HG03196 (cell line): ENCODE data around the gene CCDC61.

ENCODE experiments used
- ATAC-seq: cut with Tn5 transposase; IDR thresholded peaks from one replicate; pipeline ENCODE4 v1.9.1; 2021; ENCODE audit not compliant: unreplicated experiment

Gene CCDC61

DNA sequence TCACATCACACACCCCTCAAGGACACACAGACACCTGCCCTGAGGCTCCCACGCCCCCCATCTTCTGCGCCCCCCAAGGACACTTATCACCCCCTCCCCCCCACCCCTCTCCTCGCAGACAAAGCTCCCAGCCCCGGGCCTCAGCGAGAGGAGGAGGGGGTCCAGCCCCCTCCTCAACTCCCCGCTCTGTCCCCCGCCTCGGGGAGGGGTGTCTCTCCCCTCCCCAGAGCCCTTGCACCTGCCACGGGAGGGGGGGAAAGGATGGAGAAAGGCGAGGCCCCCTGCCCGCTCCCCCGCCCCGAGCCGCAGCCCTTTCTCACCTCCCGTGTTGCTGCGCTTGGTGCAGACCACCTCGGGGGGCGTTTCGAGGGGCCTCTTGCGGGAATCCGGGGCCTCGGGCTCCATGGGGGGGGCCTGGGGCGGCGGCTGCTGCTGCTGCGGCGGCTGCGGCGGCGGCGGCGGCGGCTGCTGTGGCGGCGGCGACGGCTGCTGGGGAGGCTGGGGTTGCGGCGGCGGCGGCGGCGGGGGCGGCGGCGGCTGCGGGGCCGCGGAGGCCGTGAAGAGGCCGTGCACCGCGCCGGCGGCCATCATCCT, 22.2 kb upstream of the CCDC61 start:
- no peak for ATAC-seq

DNA sequence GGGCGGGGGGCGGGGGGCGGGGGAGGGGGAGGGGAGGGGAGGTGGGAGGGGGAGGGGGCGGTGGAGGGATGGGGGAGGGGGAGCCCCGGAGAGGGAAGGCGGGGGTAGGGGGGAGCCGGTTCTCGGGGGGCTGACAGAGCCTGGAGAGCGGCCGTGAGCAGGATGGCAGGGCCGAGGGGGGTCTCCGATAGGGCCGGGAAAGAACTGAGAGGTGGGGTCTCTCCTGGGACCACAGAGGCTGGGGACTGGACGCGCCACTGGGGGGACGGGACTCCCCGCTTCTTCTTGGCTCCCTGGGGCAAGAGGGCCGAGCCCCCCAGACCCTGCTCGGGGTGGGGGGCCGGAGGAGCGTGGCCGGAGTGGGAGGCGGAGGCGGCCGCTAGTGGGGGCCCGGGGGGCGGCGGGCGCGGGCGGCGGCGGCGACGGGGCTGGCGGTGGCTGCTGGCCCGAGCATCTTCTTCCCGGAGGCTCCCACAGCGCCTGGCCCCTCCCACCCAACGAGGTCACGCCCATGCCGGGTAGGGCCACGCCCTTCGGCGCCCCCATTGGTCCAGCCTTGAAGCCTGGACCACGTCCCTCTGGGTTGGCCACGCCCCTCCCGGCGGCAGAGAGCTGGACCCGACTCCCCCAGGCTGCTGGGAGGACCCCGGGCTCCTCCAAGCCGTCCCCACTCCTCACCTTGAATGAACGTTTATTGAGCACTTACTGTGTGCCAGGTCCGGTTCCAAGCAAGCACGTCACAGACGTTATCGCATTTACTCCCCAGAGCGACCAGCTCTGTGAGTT, 21.5 kb upstream of the CCDC61 start, which contains the start of gene NOVA2:
TSS of gene NOVA2 (minus strand) at position 313 of the 786 bp plus-strand sequence. CDS start 514 bp downstream, outside the sequence.
- no peak for ATAC-seq

DNA sequence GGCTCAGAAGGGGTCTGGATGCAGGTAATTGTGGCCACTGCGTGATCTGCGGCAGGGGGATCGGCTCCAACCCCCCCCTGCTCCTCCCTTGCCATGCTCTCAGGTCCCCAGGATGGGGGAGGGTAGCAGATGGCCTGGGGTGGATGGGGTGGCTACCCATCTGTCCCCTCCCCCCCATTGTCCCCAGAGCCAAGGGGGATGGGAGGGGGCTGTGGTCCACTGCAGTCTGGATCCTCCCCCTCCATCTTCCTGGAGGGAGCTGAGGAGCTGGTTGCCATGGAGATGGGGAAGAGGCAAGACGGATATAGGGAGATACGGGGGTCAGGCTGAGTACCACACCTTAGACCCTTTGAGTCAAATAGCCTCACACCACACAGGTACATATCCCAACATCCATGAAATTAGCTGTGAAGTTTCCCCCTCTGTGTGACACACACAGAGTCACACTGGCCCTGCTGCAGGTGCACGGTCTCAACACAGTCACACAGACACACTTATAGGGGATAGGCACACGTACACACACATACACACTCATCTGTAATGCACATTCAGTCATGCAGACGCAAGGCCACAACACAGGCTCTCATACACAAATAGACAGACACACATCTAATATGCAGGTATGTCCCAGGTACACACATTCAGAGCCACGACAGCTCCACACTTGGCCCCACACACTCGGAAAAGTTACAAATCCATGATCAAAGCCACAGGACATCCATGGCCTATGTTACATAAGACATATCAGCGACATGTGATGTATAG, 19.8 kb upstream of the CCDC61 start:
- no peak for ATAC-seq

DNA sequence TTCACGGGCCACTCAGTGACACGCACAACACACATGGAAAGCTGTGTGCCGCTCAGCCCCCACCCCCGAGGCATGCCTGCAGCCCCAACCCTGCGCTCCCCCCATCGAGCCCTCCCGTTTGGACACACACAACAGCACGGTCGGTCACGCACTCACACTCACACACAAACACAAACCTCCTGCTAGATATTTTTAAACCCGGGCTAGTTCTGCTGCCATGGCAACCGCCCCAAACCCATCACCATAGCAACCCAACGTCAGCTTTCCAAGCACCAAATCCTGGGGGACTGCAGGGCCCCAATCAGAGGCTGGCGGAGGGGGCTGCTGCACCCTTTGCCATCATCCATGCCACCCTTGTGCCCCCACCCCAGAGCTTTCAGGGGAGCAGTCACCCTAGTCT, 19.1 kb upstream of the CCDC61 start:
- ATAC-seq = no peak

DNA sequence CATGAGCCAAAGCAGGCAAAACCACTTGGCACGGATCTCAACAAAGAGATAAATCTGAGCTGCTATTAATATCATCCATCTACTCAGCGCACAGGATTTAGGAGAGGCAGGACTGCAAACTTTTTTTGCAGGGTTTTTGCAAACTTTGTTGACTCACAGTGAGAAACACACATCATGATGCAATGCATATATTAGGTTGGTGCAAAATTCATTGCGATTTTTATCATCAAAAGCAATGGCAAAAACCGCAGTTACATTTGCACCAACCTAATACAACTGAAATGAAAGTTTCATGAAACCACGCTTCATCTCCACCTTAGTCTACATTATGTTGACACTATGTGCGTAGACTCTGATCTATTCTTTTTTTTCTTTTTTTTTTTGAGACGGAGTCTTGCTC, 17.1 kb upstream of the CCDC61 start:
- ATAC-seq = no peak

DNA sequence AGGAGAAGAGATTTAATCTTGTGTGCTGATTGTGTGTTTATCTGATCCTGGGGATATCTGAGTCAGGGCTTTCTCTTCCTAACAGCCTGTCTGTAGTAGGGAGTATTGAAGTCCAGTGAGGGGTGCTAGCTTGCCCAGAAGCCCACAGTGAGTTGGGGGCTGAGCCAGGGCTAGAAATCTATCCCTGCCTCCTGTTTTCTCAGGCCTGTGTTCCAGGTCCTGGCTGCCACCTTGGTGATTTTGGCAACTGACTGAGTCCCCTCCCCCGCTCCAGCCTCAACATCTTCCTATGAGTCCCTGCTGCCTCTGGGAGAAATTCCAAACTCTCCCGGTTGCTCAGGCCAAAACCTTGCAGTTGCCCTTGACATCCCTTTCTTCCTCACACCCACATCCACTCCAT, 13.9 kb upstream of the CCDC61 start:
- ATAC-seq = no peak

DNA sequence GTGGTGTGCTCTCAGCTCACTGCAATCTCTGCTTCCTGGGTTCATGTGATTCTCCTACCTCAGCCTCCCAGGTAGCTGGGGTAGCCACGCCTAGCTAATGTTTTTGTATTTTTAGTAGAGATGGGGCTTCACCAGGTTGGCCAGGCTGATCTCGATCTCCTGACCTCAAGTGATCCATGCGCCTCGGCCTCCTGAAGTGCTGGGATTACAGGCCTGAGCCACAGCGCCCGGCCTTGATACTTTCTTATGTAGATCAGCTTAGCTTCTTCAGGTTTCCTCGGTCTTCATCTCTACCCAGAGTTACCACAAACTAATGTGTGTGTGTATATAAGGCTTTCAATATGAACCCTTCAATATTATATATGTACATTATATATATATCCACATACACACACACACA, 9.9 kb upstream of the CCDC61 start:
- ATAC-seq = no peak

DNA sequence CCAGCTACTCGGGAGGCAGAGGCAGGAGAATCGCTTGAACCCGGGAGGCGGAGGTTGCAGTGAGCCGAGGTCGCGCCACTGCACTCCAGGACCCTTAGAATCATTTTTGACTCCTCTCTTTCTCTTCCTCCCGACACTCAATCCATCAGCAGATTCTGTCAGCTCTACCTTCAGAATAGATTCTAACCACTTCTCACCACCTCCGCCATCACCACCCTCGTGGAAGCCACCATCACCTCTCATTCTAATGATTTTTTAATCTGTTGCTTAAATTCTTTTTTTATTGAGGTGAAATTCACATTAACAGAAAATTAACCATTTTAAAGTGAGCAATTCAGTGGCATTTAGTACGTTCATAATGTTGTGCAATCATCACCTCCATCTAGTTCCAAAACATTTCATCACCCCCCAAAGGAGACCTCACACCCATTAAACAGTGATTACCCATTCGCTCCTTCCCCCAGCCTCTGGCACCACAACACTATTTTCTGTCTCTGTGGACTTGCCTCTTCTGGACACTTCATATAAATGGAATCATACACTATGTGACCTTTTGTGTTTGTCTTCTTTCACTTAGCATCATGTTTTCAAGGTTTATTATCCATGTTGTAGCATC, 5.0 kb upstream of the CCDC61 start:
- no peak for ATAC-seq

DNA sequence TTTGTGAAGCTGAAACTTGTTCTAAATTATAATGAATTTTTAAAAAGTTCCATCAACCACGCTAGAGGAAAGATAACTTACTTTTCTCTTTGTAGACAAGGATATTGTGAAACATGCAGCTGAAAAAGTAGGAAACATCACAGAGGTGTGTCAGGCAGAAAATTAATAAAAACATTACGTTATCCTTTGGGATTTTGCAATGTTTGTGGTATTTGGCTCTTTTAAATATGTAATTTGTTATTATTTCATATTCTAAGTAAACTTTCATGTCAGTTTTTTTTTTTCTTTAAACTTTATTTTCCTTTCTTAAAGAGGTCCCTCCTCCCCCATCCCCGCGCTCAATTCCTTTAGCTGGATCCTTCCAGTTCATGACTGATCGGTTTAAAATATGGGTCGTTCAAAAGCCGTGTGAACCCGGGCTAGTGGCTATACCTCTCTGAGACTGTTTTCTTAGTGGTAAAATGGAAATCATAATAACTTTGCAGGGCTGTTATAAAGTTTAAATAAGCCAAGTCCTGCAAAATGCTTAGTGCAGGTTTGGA, 740 bp upstream of the CCDC61 start:
- ATAC-seq = peak; percentile 5

DNA sequence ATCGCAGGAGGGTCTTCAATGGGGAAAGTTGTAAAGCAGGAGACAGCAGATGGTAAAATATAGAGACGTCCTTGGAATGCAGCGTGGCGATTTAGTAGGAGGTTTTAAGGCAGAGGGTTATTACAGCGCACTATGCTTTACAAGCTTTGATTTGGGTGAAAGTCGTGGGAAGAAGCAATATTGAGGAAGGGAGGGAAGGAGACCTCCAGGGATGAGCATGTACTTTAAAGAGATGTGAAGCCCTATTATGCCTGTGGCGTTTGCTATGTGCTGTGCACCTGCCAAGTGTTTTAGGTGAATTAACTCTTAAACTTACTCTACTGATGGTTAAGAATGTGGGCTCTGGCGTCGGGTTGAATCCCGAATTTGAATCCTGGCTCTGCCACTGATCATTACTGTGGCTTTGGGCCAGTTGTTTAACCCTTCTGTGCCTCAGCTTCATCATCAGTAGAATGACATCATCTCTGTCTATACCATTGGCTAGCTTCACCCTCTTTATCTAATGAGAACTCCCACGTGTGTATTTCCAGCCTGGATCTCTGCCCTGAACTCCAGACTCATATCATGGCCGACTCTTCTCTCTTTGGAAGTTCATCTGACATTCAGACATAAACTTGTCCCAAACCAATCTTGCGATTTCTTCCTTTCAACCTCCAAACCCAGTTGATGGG, 583 bp downstream of the CCDC61 start:
- ATAC-seq = no peak

DNA sequence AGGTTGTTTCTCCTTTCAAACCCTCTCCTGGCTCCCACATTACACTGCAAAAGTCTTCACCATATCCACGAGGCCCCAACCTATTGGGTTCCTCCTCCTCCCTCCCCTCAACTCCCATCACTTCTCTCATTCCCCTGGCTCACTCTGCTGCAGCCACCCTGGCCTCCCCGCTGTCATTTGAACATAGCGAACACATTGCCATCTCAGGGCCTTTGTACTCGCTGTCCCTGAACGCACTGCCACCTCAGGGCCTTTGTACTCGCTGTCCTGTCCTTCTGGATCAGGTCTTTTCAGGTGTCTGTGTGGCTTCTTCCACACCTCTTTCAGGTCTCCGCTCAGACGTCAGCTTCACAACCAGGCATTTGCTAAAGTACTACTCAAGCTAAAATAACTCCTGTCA, 1.7 kb downstream of the CCDC61 start:
- no peak for ATAC-seq

DNA sequence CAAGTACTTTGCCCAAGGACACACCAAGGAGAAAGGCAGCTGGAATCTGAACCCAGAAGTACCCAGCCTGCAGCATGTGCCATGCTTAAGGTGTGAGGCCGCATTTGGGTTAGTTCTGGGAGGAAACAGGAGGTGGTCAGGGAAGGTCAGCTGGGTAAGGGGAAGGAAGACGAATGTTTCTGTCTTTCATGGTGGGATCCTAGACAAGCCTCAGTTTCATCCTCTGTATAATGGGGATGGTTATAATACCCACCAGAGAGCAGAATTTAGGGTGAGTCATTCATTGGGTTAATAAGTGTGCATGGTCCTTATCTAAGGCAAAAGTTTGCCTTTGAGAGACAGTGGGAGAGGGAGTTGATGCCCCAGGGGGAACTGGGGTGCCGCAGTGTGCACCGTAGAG, 3.6 kb downstream of the CCDC61 start:
- no peak for ATAC-seq

DNA sequence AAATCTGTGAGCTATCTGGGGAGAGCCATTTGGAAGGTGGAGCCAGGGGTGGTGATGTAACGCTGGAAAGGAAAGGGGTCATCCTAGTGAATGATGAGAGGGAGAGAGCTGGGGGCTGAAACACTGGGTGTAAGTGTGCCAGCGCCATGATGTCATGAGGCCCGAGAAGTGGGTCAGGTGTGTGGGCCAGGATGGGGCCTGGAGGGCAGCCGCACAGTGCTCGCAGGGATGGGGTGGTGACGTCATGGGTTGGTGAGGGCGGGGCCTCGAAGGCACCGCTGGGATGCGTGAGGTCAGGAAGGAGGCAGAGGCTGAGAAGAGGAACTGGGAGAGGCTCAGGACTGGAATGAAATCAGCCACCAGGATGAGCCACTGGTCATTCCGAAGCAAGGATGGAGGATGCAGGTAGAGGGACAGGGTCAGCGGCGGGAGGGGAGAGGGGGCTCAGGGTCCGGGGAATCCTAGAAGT, 4.4 kb downstream of the CCDC61 start:
- ATAC-seq = no peak

DNA sequence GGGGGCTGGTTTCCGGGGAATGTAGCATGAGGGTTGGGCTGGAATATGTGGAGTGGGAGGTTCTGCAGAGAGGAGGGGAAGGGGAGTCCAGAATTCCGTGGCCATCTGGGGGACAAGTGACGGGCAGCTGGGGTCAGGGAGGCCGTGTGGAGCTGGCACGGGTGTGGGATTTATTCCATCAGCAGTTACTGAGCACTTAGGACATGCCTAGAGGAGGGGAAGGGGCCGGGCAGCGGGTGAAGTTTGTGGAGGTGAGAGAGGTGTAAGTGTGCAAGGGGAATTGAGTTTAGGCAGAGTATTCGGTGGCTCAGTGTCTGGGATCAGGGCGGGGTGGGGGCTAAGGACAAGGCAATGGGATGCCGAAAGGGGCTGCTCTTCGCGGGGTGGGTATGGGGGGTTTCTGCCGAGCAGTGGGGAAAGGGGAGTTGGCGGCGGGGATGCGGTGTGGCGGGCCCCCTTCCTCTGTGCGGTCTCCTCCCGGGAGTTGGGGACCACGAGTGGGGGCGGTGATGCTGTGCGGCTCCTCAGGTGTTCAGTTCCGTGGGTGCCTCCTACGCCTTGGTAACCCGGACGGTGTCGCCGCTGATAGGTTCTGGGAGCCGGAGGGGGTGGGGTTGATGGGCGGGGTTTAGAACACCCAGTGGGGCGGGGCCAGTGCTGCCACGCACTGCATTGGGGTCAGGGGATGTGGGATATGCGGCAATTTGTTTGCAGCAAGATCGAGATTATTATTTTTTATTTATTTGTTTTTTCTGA, 5.4 kb downstream of the CCDC61 start:
- no peak for ATAC-seq

DNA sequence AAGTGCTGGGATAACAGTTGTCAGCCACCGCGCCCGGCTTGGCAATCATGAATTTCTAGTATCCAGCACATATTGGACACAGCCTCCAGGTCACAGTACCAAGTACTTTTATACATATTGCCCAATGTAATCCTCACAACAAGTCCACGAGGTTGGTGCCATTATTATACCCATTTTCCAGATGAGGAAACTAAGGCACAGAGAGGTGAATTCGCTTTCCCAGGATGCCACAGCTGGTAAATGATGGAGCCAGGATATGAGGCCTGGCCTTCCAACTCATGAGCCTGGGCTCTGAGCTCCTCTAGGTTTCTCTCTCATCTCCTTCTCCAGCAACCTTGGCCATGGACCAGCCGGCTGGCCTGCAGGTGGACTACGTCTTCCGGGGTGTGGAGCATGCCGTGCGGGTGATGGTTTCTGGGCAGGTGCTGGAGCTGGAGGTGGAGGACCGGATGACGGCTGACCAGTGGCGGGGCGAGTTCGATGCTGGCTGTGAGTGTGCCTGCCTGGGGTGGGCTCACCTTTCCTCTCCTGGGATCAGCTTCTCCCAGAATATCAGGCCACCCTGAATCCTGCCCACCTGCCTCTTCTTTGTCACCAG, 7.5 kb downstream of the CCDC61 start:
- ATAC-seq = no peak

DNA sequence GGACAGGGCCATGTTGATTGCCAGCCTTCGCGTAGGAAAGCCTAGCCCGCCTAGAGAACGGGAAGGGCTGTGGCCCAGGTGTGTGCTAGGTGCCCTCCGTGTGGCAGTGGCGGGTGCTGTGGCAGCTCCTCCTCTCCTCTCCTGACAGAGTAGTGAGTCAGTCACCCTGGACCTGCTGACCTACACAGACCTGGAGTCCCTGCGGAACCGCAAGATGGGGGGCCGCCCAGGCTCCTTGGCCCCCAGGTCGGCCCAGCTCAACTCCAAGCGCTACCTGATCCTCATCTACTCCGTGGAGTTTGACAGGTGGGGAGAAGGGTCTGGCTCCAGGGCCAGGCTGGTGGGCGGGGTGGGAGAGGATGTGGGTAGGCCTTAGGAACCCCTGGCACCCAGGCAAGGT, 11.1 kb downstream of the CCDC61 start:
- ATAC-seq = no peak

DNA sequence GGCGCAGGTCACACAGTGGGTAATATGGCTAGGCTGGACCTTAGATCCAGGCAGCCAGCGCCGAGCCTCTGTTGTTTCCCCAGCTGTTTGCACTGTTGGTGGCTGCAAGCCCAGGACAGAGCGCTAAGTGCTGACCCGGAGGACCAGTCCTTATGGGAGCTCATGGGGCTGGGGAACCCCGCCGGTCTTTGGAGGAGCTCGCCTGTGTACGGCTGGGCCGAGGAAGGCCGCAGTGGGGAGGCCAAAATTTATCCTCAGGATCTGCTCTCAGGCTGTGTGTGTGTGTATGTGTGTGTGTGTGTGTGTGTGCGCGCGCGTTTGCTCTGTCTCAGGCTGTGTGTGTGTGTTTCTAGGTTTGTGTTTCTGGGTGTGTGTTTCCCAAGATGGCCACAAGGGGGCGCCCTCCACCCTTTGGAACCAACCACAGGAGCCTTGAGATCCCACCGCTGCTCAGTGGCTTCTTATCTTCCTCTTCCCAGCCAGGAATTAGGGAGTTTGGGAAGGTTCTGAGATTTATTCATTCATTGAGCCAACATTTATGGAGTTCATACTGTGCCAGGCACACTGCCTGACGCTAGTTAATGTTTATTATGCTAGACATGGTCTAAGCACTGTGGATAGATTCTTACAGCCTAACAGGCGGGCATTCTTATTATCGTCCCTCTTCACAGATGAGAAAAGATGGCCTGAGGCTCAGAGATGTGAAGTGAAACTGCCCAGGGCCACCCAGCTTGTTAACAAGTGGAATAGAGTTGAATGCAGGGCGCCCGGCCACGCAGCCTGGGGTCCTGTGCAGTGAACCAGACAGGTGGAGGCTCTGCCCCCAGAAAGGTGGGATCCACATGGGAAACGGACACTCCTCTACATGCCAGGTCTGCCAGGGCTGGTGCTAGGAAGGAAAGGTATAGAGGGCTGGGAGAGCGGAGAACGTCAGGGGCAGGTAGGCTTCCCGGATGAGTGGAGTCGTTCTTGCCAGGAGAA, 14.6 kb downstream of the CCDC61 start:
- ATAC-seq = no peak

DNA sequence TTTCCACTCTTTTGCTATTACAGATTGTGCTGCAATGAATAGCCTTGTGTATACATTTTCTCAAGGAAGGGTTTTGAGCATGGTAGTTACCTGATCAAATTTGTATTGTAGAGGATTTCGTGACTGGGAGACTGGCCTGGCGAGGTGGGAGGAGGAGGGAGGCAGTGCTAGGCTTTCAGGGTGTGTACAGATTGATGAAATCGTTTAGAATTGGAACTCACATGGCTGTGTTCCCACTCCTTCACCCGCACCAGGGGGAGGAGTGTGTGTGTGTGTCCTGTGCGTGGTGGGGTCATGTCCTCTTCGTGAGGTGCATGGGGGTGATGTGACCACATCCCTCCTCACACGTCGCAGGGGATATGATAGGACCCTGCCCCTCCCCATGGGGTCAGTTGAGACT, 19.3 kb downstream of the CCDC61 start:
- no peak for ATAC-seq
